Upper lobe of right lung (tissue), 1 donor: ENCODE measurements around the gene DCTN3. TPM values are rescaled to one million over a fixed set of nuclear protein-coding genes. Genes with fewer than 3 reads are reported as not detected.

Experiments used
- ATAC-seq: fragments of 200-7000 bp; cut with Tn5 transposase; one replicate; pipeline ENCODE4 v1.9.1; 2020; ENCODE audit warnings: mild to moderate bottlenecking, moderate library complexity
- DNase-seq: peaks from one replicate; pipeline ENCODE4 v3.0.0-alpha.2; 2020
- H3K27ac ChIP-seq: fragments of 200-600 bp; one replicate; pipeline ENCODE4 v1.8.0; 2022
- H3K27me3 ChIP-seq: fragments of 200-600 bp; one replicate; pipeline ENCODE4 v1.8.0; 2022; ENCODE audit warnings: mild to moderate bottlenecking
- H3K36me3 ChIP-seq: fragments of 200-600 bp; one replicate; pipeline ENCODE4 v1.8.0; 2022
- H3K4me1 ChIP-seq: fragments of 200-600 bp; one replicate; pipeline ENCODE4 v1.8.0; 2022
- H3K4me3 ChIP-seq: fragments of 200-600 bp; one replicate; pipeline ENCODE4 v1.8.0; 2022; ENCODE audit warnings: mild to moderate bottlenecking
- H3K9me3 ChIP-seq: fragments of 200-600 bp; one replicate; pipeline ENCODE4 v1.8.0; 2022
- CTCF ChIP-seq: fragments of 200-600 bp; IDR thresholded peaks from one replicate; pipeline ENCODE4 v1.8.0; 2022; ENCODE audit warnings: antibody characterized with exemption
- intact Hi-C: fragments of 100-400 bp; cut with DNase I; formaldehyde crosslinking; loops from one replicate; pipeline ENCODE4 v1.11.0; 2022
- total RNA-seq: library from RNA; stranded (reverse); fragmentation: NEBNext Ultra II Directional; extraction: Animal tissue kit (Norgen Biotek cat#: 25700); gene quantifications from one replicate; pipeline ENCODE4 v1.2.1, GENCODE V29; 2021
- donor health status: DM: no; HTN: yes; CAD: no; lungs with severe emphysema.

Gene DCTN3
- total RNA-seq, 1 donor from 2014 or later, result 59.3 TPM

GRCh38 chr9:34570376-34570775 is 49.9 kb downstream of the DCTN3 start:
- peaks cover 23% of the 10 kb centered on the region for H3K27me3 ChIP-seq

GRCh38 chr9:34568774-34569173 is 51.5 kb downstream of the DCTN3 start:
- no peaks in the 10 kb centered on the region for H3K36me3 ChIP-seq
- no peak for ATAC-seq
- H3K9me3 ChIP-seq, result no peaks in the 10 kb centered on the region
- intact Hi-C loops, result no loop called here
- peaks cover 18% of the 10 kb centered on the region for H3K27me3 ChIP-seq
- TF ChIP-seq CTCF, result no peak
- no peak for DNase-seq
- no peaks in the 10 kb centered on the region for H3K4me1 ChIP-seq
- H3K27ac ChIP-seq, result no peak overlapping the region
- no peak overlapping the region for H3K4me3 ChIP-seq

More at GRCh38 chr9:34570376-34570775, 49.9 kb downstream of the DCTN3 start:
- H3K9me3 ChIP-seq, result no peaks in the 10 kb centered on the region
- no peaks in the 10 kb centered on the region for H3K36me3 ChIP-seq
- TF ChIP-seq CTCF, result no peak
- ATAC-seq (no peak), DNase-seq (no peak)
- no peak overlapping the region for H3K27ac ChIP-seq
- intact Hi-C loops, result no loop called here
- no peaks in the 10 kb centered on the region for H3K4me1 ChIP-seq
- no peak overlapping the region for H3K4me3 ChIP-seq

- Histone ChIP-seq H3K36me3 (no peaks in the 10 kb centered on the region), H3K27me3 (peaks cover 18% of the 10 kb centered on the region), H3K27ac (no peak overlapping the region), H3K4me1 (no peaks in the 10 kb centered on the region), H3K4me3 (no peak overlapping the region), H3K9me3 (no peaks in the 10 kb centered on the region)
- intact Hi-C loops, result no loop called here
- ATAC-seq (peak; percentile 7), DNase-seq (no peak)
- TF ChIP-seq CTCF, result no peak
These were observed 52.2 kb downstream of the DCTN3 start for GRCh38 chr9:34568133-34568532.

- TF ChIP-seq CTCF, result no peak
- intact Hi-C loops, result no loop called here
- H3K9me3 ChIP-seq, result no peaks in the 10 kb centered on the region
- H3K36me3 ChIP-seq, result no peaks in the 10 kb centered on the region
- ATAC-seq (no peak), DNase-seq (no peak)
- no peaks in the 10 kb centered on the region for H3K4me1 ChIP-seq
- no peak overlapping the region for H3K27ac ChIP-seq
- H3K4me3 ChIP-seq, result no peak overlapping the region
- peaks cover 18% of the 10 kb centered on the region for H3K27me3 ChIP-seq
These were observed 53.3 kb downstream of the DCTN3 start for GRCh38 chr9:34566972-34567371.

- Histone ChIP-seq H3K36me3 (no peaks in the 10 kb centered on the region), H3K4me1 (peaks cover under 1% of the 10 kb centered on the region), H3K9me3 (no peaks in the 10 kb centered on the region), H3K4me3 (no peak overlapping the region), H3K27ac (no peak overlapping the region), H3K27me3 (peaks cover 18% of the 10 kb centered on the region)
- DNase-seq (no peak), ATAC-seq (no peak)
- no peak for TF ChIP-seq CTCF
- intact Hi-C loops, result no loop called here
These were observed 54.0 kb downstream of the DCTN3 start for GRCh38 chr9:34566322-34566721.

- DNase-seq (no peak), ATAC-seq (no peak)
- Histone ChIP-seq H3K27me3 (peaks cover 18% of the 10 kb centered on the region), H3K4me3 (no peak overlapping the region), H3K27ac (no peak overlapping the region), H3K36me3 (no peaks in the 10 kb centered on the region), H3K9me3 (no peaks in the 10 kb centered on the region), H3K4me1 (peaks cover 5% of the 10 kb centered on the region)
- intact Hi-C loops, result no loop called here
- no peak for TF ChIP-seq CTCF
These were observed 54.4 kb downstream of the DCTN3 start for GRCh38 chr9:34565856-34566255.
